GM12878 (cell line): ENCODE measurements around the gene CD300A. TPM values are rescaled to one million over a fixed set of nuclear protein-coding genes. Genes with fewer than 3 reads are reported as not detected.

Experiments used
- ATAC-seq: fragments of 200-7000 bp; cut with Tn5 transposase; 3 replicates; pipeline ENCODE4 v1.9.1; 2020; ENCODE audit warnings: mild to moderate bottlenecking, moderate library complexity
- BruUV-seq: library from RNA; stranded (reverse); fragments of 400-500 nt; replicated peaks from 2 replicates; lab custom pipeline; 2021; lab: Mats Ljungman, UMichigan
- CTCF ChIA-PET: fragments of 300-600 bp; sonication (Branson Sonifier 250); formaldehyde crosslinking; extraction: SDS; loops from one replicate; lab custom pipeline; 2021; ENCODE audit warnings: inconsistent platforms; lab: Yijun Ruan, JAX
- POLR2A ChIA-PET: fragments of 350-600 bp; formaldehyde crosslinking; extraction: SDS; loops from one replicate; lab custom pipeline; 2021; ENCODE audit warnings: inconsistent platforms; lab: Charles Lee
- RAD21 ChIA-PET: fragments of 300-600 bp; sonication (Branson Sonifier 250); formaldehyde crosslinking; loops from one replicate; lab custom pipeline; 2023; ENCODE audit warnings: antibody characterized with exemption; ENCODE audit not compliant: unreplicated experiment; lab: Charles Lee
- SMC1A ChIA-PET: fragments of 300-600 bp; sonication (Branson Sonifier 250); formaldehyde crosslinking; loops from one replicate; lab custom pipeline; 2023; ENCODE audit not compliant: unreplicated experiment, uncharacterized antibody; lab: Charles Lee
- DNase-seq: peaks from one replicate; pipeline ENCODE4 v3.0.0-alpha.2; 2011; ENCODE audit warnings: low read depth, low spot score
- FAIRE-seq: peaks from 3 replicates; lab custom pipeline; 2011; peaks lifted over from hg19 to GRCh38; lab: Jason Lieb, UNC
- H2AFZ ChIP-seq: 2 replicates; pipeline ENCODE4 v1.6.0; 2011; ENCODE audit warnings: low read depth, low read length, control low read depth; ENCODE audit not compliant: control insufficient read depth
- H3K27ac ChIP-seq: 2 replicates; pipeline ENCODE4 v1.5.1; 2011; ENCODE audit warnings: control low read depth; ENCODE audit not compliant: control insufficient read depth, insufficient read depth
- H3K27me3 ChIP-seq, 2 experiments: replicated peaks in 1 of 2; 2 replicates each; pipeline versions ENCODE4 v1.6.0 to v1.6.1; 2011; ENCODE audit warnings: low read length in 1 of 2; ENCODE audit not compliant: control insufficient read depth in 2 of 2, insufficient read depth in 2 of 2
- H3K36me3 ChIP-seq, 2 experiments: 2 replicates each; pipeline ENCODE4 v1.5.1; 2011; ENCODE audit warnings: low read length in 1 of 2; ENCODE audit not compliant: control insufficient read depth in 2 of 2, insufficient read depth in 2 of 2
- H3K4me1 ChIP-seq: 2 replicates; pipeline ENCODE4 v1.6.1; 2011; ENCODE audit warnings: mild to moderate bottlenecking, low read length, moderate library complexity, mixed read lengths; ENCODE audit not compliant: control insufficient read depth, insufficient read depth
- H3K4me2 ChIP-seq: 2 replicates; pipeline ENCODE4 v1.6.0; 2011; ENCODE audit warnings: control low read depth; ENCODE audit not compliant: control insufficient read depth, insufficient read depth
- H3K4me3 ChIP-seq: fragments of 200-600 bp; sonication (generic); 2 replicates; pipeline ENCODE4 v1.5.1; 2016
- H3K79me2 ChIP-seq: 2 replicates; pipeline ENCODE4 v1.6.0; 2011; ENCODE audit warnings: low read length; ENCODE audit not compliant: control insufficient read depth, insufficient read depth
- H3K9ac ChIP-seq: 2 replicates; pipeline ENCODE4 v1.8.0; 2011; ENCODE audit warnings: low read length, control low read depth, mixed read lengths; ENCODE audit not compliant: control insufficient read depth, insufficient read depth
- H3K9me3 ChIP-seq: replicated peaks from 3 replicates; pipeline ENCODE4 v1.5.1; 2011; ENCODE audit warnings: mild to moderate bottlenecking, low read length; ENCODE audit not compliant: control insufficient read depth, insufficient read depth
- H4K20me1 ChIP-seq: 2 replicates; pipeline ENCODE4 v1.6.0; 2011; ENCODE audit not compliant: control insufficient read depth, insufficient read depth
- BHLHE40 ChIP-seq, 2 experiments: fragments of 450-650 bp in 1 of 2; IDR thresholded peaks; 2 replicates each; pipeline ENCODE4 v1.6.1; 2011 to 2017; ENCODE audit warnings: low read depth in 2 of 2, borderline replicate concordance in 1 of 2, improper control_type of control experiment in 1 of 2, low read length in 1 of 2, mild to moderate bottlenecking in 1 of 2
- MTA2 ChIP-seq: fragments of 450-650 bp; IDR thresholded peaks from 2 replicates; pipeline ENCODE4 v1.6.1; 2016; ENCODE audit warnings: low read depth, mild to moderate bottlenecking, moderate library complexity
- MYC ChIP-seq: IDR thresholded peaks from 2 replicates; pipeline ENCODE4 v1.6.1; 2011; ENCODE audit warnings: mild to moderate bottlenecking, low read length, moderate library complexity, inconsistent platforms; ENCODE audit not compliant: insufficient read depth, insufficient replicate concordance, insufficient read length, severe bottlenecking
- NFYB ChIP-seq: IDR thresholded peaks from 2 replicates; pipeline ENCODE4 v1.6.1; 2011; ENCODE audit warnings: low read depth, mild to moderate bottlenecking, low read length, improper control_type of control experiment, moderate library complexity; ENCODE audit not compliant: insufficient read depth
- POU2F2 ChIP-seq: IDR thresholded peaks from 3 replicates; pipeline ENCODE4 v1.6.1; 2011; ENCODE audit warnings: low read depth, mild to moderate bottlenecking, low read length, borderline replicate concordance
- RB1 ChIP-seq: fragments of 450-650 bp; formaldehyde crosslinking; IDR thresholded peaks from 2 replicates; pipeline ENCODE4 v1.6.1; 2017; ENCODE audit warnings: mild to moderate bottlenecking, borderline replicate concordance
- RBBP5 ChIP-seq: fragments of 200-600 bp; sonication (generic); conservative IDR thresholded peaks from 2 replicates; pipeline ENCODE4 v1.6.1; 2016
- TCF7 ChIP-seq: IDR thresholded peaks from 2 replicates; pipeline ENCODE4 v1.6.1; 2014; ENCODE audit warnings: antibody characterized with exemption, borderline replicate concordance
- WGBS: methylation state at CpG from one replicate; pipeline ENCODE4 v1.1.6; 2016; ENCODE audit warnings: low lambda C conversion rate; ENCODE audit not compliant: insufficient replicate concordance, insufficient coverage; ENCODE audit errors: missing lambda C conversion rate; 5-methylcytosine and 5-hydroxymethylcytosine counted together
- in situ Hi-C: fragments of 300-500 bp; cut with MboI; formaldehyde crosslinking; loops from 9 replicates; pipeline ENCODE4 v1.14.3; 2018; ENCODE audit warnings: mixed read lengths
- intact Hi-C: fragments of 100-400 bp; cut with micrococcal nuclease; formaldehyde crosslinking; loops from one replicate; pipeline ENCODE4 v1.14.2; 2022; ENCODE audit not compliant: unreplicated experiment
- polyA plus RNA-seq, 11 experiments: library from polyadenylated mRNA; depleted of rRNA in 4 of 11; unstranded in 6 of 11; stranded (reverse) in 5 of 11; fragments of >200 nt; fragmentation: Nextera tagmentation in 4 of 11; fragmentation: Illumina TruSeq in 1 of 11; extraction: Ambion mirVana in 4 of 11; extraction: Trizol in 1 of 11; gene quantifications; 1 replicate in 1 of 11; 2 replicates in 10 of 11; pipeline versions ENCODE4 v1.2.1 to v1.2.3, GENCODE V29; 2011 to 2016; ENCODE audit warnings: inconsistent platforms in 2 of 11, missing spikeins in 2 of 11, low read depth in 1 of 11
- total RNA-seq, 4 experiments: library from RNA; depleted of rRNA in 3 of 4; stranded (reverse); fragments of >200 nt in 3 of 4; fragmentation: Illumina TruSeq in 1 of 4; extraction: Trizol in 1 of 4; gene quantifications; 2 replicates each; pipeline versions ENCODE4 v1.2.1 to v1.2.3, GENCODE V29; 2013 to 2021
- TF ChIP-seq, protein P1 (sequence below): fragments of 450-650 bp; IDR thresholded peaks from 2 replicates; pipeline ENCODE4 v1.6.1; 2017; ENCODE audit warnings: antibody characterized with exemption, mild to moderate bottlenecking, moderate library complexity
- TF ChIP-seq, protein P2 (sequence below): fragments of 450-650 bp; IDR thresholded peaks from 2 replicates; pipeline ENCODE4 v1.6.1; 2017; ENCODE audit warnings: borderline replicate concordance
- TF ChIP-seq, protein P3 (sequence below): fragments of 450-650 bp; IDR thresholded peaks from 2 replicates; pipeline ENCODE4 v1.6.1; 2018; ENCODE audit warnings: mild to moderate bottlenecking, low read depth, moderate library complexity; ENCODE audit not compliant: partially characterized antibody
- TF ChIP-seq, protein P4 (sequence below): fragments of 450-650 bp; IDR thresholded peaks from 2 replicates; pipeline ENCODE4 v1.6.1; 2017; ENCODE audit warnings: mild to moderate bottlenecking

CD300A gene
- total and polyA plus RNA-seq, 10 of the 15 experiments (the other 5 are each of a cell fraction or from before 2014, with no cell fraction given): 10.6 to 128 (median 36.1) TPM

DNA sequence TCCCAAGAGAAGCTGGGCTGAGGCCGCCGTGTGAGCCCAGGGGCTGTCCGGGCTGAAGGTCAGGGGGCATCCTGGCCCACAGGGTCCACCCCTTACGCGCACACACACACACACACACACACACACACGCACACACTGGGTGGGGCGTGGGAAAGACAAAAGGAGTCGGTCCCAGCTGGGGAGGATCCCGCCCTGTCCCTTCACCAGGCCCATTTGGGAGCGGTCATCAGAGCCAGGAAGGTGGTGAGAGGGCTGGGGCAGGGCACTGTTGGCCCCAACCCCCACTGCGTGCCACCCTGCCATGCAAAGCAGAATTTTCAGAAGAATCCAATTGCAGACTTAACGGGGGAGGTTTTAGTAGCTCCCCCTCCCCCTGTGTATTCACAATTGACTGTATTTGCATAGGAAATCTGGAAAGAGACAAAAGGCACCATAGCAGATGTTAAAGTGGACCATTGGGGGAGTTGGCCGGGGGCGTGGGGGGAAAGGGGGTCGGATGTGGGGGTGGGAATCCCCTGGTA lies 11.3 kb upstream of the CD300A start:
- POLR2A ChIA-PET: interaction anchor here (0.6 to 1.2 kb wide), 2 partner anchors 76 to 1062 kb away, joined by 5 read pairs; no protein-coding TSS in a partner anchor
- no peak overlapping the region for H3K27ac ChIP-seq
- DNase-seq (no peak), FAIRE-seq (no peak), ATAC-seq (no peak)
- intact Hi-C loops (loop anchor here (5.0 kb wide), 1 partner anchor 38 kb away; no protein-coding TSS in a partner anchor), in situ Hi-C loops (no loop called here)
- no peak overlapping the region for H3K4me3 ChIP-seq
- peaks cover 0 to 2% of the 10 kb centered on the region in 2 experiments; a peak in 2 of 4 replicates for H3K27me3 ChIP-seq
- TF ChIP-seq, protein P1, sequence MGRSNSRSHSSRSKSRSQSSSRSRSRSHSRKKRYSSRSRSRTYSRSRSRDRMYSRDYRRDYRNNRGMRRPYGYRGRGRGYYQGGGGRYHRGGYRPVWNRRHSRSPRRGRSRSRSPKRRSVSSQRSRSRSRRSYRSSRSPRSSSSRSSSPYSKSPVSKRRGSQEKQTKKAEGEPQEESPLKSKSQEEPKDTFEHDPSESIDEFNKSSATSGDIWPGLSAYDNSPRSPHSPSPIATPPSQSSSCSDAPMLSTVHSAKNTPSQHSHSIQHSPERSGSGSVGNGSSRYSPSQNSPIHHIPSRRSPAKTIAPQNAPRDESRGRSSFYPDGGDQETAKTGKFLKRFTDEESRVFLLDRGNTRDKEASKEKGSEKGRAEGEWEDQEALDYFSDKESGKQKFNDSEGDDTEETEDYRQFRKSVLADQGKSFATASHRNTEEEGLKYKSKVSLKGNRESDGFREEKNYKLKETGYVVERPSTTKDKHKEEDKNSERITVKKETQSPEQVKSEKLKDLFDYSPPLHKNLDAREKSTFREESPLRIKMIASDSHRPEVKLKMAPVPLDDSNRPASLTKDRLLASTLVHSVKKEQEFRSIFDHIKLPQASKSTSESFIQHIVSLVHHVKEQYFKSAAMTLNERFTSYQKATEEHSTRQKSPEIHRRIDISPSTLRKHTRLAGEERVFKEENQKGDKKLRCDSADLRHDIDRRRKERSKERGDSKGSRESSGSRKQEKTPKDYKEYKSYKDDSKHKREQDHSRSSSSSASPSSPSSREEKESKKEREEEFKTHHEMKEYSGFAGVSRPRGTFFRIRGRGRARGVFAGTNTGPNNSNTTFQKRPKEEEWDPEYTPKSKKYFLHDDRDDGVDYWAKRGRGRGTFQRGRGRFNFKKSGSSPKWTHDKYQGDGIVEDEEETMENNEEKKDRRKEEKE: no peak
- TF ChIP-seq TCF7 (no peak), NFYB (no peak), BHLHE40 (IDR thresholded peaks at IDR 0.05; ENCODE audit: borderline replicate concordance in 1 of 2, low read depth in 2 of 2, low read length in 1 of 2) (0 out of 4 replicates have a peak, but pooled peaks of 1 of the 2 experiments have one; percentile 26), RB1 (no peak), POU2F2 (0 out of 3 replicates have a peak, but pooled peaks have one; percentile 48), MYC (no peak), MTA2 (no peak), RBBP5 (no peak)
- TF ChIP-seq, protein P2, sequence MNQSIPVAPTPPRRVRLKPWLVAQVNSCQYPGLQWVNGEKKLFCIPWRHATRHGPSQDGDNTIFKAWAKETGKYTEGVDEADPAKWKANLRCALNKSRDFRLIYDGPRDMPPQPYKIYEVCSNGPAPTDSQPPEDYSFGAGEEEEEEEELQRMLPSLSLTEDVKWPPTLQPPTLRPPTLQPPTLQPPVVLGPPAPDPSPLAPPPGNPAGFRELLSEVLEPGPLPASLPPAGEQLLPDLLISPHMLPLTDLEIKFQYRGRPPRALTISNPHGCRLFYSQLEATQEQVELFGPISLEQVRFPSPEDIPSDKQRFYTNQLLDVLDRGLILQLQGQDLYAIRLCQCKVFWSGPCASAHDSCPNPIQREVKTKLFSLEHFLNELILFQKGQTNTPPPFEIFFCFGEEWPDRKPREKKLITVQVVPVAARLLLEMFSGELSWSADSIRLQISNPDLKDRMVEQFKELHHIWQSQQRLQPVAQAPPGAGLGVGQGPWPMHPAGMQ: no peak
- TF ChIP-seq, protein P3, sequence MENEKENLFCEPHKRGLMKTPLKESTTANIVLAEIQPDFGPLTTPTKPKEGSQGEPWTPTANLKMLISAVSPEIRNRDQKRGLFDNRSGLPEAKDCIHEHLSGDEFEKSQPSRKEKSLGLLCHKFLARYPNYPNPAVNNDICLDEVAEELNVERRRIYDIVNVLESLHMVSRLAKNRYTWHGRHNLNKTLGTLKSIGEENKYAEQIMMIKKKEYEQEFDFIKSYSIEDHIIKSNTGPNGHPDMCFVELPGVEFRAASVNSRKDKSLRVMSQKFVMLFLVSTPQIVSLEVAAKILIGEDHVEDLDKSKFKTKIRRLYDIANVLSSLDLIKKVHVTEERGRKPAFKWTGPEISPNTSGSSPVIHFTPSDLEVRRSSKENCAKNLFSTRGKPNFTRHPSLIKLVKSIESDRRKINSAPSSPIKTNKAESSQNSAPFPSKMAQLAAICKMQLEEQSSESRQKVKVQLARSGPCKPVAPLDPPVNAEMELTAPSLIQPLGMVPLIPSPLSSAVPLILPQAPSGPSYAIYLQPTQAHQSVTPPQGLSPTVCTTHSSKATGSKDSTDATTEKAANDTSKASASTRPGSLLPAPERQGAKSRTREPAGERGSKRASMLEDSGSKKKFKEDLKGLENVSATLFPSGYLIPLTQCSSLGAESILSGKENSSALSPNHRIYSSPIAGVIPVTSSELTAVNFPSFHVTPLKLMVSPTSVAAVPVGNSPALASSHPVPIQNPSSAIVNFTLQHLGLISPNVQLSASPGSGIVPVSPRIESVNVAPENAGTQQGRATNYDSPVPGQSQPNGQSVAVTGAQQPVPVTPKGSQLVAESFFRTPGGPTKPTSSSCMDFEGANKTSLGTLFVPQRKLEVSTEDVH: no peak
- TF ChIP-seq, protein P4, sequence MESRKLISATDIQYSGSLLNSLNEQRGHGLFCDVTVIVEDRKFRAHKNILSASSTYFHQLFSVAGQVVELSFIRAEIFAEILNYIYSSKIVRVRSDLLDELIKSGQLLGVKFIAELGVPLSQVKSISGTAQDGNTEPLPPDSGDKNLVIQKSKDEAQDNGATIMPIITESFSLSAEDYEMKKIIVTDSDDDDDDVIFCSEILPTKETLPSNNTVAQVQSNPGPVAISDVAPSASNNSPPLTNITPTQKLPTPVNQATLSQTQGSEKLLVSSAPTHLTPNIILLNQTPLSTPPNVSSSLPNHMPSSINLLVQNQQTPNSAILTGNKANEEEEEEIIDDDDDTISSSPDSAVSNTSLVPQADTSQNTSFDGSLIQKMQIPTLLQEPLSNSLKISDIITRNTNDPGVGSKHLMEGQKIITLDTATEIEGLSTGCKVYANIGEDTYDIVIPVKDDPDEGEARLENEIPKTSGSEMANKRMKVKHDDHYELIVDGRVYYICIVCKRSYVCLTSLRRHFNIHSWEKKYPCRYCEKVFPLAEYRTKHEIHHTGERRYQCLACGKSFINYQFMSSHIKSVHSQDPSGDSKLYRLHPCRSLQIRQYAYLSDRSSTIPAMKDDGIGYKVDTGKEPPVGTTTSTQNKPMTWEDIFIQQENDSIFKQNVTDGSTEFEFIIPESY: no peak
- TF ChIP-seq, all 136 proteins: peak for 2
- RAD21 ChIA-PET: interaction anchor here (0.7 to 7.1 kb wide), 14 partner anchors 11 to 170 kb away, joined by 3 to 83 read pairs (median 3); partner anchors contain the start of genes CD300A and GPR142
- H3K4me2 ChIP-seq: 0 out of 2 replicates have a peak overlapping the region, but pooled peaks have one; percentile 26
- H3K79me2 ChIP-seq: no peaks in the 10 kb centered on the region
- no peak overlapping the region for H3K9ac ChIP-seq
- no peaks in the 10 kb centered on the region for H3K36me3 ChIP-seq
- WGBS: 61% methylated on average over 10 of the region's 15 CpGs
- no peaks in the 10 kb centered on the region for H3K9me3 ChIP-seq
- SMC1A ChIA-PET: interaction anchor here (0.8 to 6.2 kb wide), 15 partner anchors 12 to 184 kb away, joined by 3 to 47 read pairs (median 5); partner anchors contain the start of genes CD300LB and GPR142
- peaks cover 14% of the 10 kb centered on the region for H3K4me1 ChIP-seq
- no peaks in the 10 kb centered on the region for H4K20me1 ChIP-seq
- CTCF ChIA-PET: interaction anchor here (0.7 to 10.5 kb wide), 18 partner anchors 11 to 158 kb away, joined by 3 to 314 read pairs (median 9); partner anchors contain the start of genes CD300LB and GPR142
- no peak overlapping the region for H2AFZ ChIP-seq
- no TSS peak for BruUV-seq
